H9 (cell line): Measurements from ENCODE around the gene PEPD. TPM values are rescaled to one million over a fixed set of nuclear protein-coding genes. Genes with fewer than 3 reads are reported as not detected.
A peak's percentile ranks its signal among the peaks of the same experiment; 100 is the strongest.

Experiments
- DNase-seq: peaks from one replicate; pipeline ENCODE4 v3.0.0-alpha.2; 2017
- H2AFZ ChIP-seq: one replicate; pipeline ENCODE4 v1.6.1; 2013; ENCODE audit warnings: mild to moderate bottlenecking, low read length, control low read depth, moderate library complexity
- H2AK5ac ChIP-seq: 2 replicates; pipeline ENCODE4 v1.6.1; 2013; ENCODE audit warnings: low read length, control low read depth, mixed read lengths; ENCODE audit not compliant: insufficient read length
- H2BK120ac ChIP-seq: one replicate; pipeline ENCODE4 v1.6.1; 2013; ENCODE audit warnings: low read depth, mild to moderate bottlenecking, low read length, control low read depth, inconsistent platforms; ENCODE audit not compliant: poor library complexity, severe bottlenecking
- H2BK12ac ChIP-seq: 2 replicates; pipeline ENCODE4 v1.6.1; 2013; ENCODE audit warnings: low read length, control low read depth, mixed read lengths, low read depth; ENCODE audit not compliant: insufficient read length
- H2BK15ac ChIP-seq: 2 replicates; pipeline ENCODE4 v1.6.1; 2013; ENCODE audit warnings: low read depth, low read length, control low read depth
- H2BK20ac ChIP-seq: one replicate; pipeline ENCODE4 v1.6.1; 2013; ENCODE audit warnings: low read depth, mild to moderate bottlenecking, low read length, control low read depth, inconsistent platforms; ENCODE audit not compliant: poor library complexity, severe bottlenecking
- H2BK5ac ChIP-seq: 2 replicates; pipeline ENCODE4 v1.6.1; 2013; ENCODE audit warnings: low read length, control low read depth, mixed read lengths; ENCODE audit not compliant: insufficient read length
- H3K14ac ChIP-seq: 2 replicates; pipeline ENCODE4 v1.6.1; 2013; ENCODE audit warnings: low read length, control low read depth; ENCODE audit not compliant: insufficient read depth
- H3K18ac ChIP-seq: 2 replicates; pipeline ENCODE4 v1.6.1; 2013; ENCODE audit warnings: low read depth, mild to moderate bottlenecking, mixed read lengths, low read length, control low read depth; ENCODE audit not compliant: insufficient read length
- H3K23ac ChIP-seq: 2 replicates; pipeline ENCODE4 v1.6.1; 2013; ENCODE audit warnings: low read length, control low read depth, mixed read lengths, low read depth; ENCODE audit not compliant: insufficient read length
- H3K23me2 ChIP-seq: 2 replicates; pipeline ENCODE4 v1.6.1; 2013; ENCODE audit warnings: low read depth, mild to moderate bottlenecking, mixed read lengths, low read length, control low read depth; ENCODE audit not compliant: insufficient read length, poor library complexity, severe bottlenecking
- H3K27ac ChIP-seq: 2 replicates; pipeline ENCODE4 v1.5.1; 2013; ENCODE audit warnings: low read length, control low read depth, mixed read lengths, low read depth; ENCODE audit not compliant: insufficient read length
- H3K27me3 ChIP-seq: 2 replicates; pipeline ENCODE4 v1.6.1; 2013; ENCODE audit warnings: low read length, control low read depth, inconsistent platforms; ENCODE audit not compliant: insufficient read depth
- H3K4ac ChIP-seq: 2 replicates; pipeline ENCODE4 v1.6.1; 2013; ENCODE audit warnings: low read depth, mild to moderate bottlenecking, control low read depth, inconsistent platforms, low read length, moderate library complexity
- H3K4me1 ChIP-seq: 2 replicates; pipeline ENCODE4 v1.6.1; 2013; ENCODE audit warnings: low read length, control low read depth, inconsistent platforms; ENCODE audit not compliant: insufficient read depth
- H3K4me2 ChIP-seq: 2 replicates; pipeline ENCODE4 v1.6.1; 2013; ENCODE audit warnings: low read length, control low read depth, mixed read lengths; ENCODE audit not compliant: insufficient read length, insufficient read depth
- H3K56ac ChIP-seq: 2 replicates; pipeline ENCODE4 v1.6.1; 2013; ENCODE audit warnings: low read depth, mild to moderate bottlenecking, mixed read lengths, low read length, control low read depth; ENCODE audit not compliant: insufficient read length
- H3K79me1 ChIP-seq: 2 replicates; pipeline ENCODE4 v1.6.1; 2013; ENCODE audit warnings: low read depth, mild to moderate bottlenecking, moderate library complexity, low read length, control low read depth, inconsistent platforms; ENCODE audit not compliant: insufficient read depth, poor library complexity, severe bottlenecking
- H3K79me2 ChIP-seq: 2 replicates; pipeline ENCODE4 v1.6.1; 2013; ENCODE audit warnings: low read length, control low read depth, inconsistent platforms; ENCODE audit not compliant: insufficient read depth
- H3K9ac ChIP-seq: 2 replicates; pipeline ENCODE4 v1.6.1; 2013; ENCODE audit warnings: low read length, control low read depth, mixed read lengths; ENCODE audit not compliant: insufficient read length; ENCODE audit errors: extremely low read depth
- H3K9me3 ChIP-seq: one replicate; pipeline ENCODE4 v1.6.1; 2013; ENCODE audit warnings: low read depth, low read length, inconsistent platforms; ENCODE audit not compliant: control insufficient read depth
- H3T11ph ChIP-seq: one replicate; pipeline ENCODE4 v1.6.1; 2013; ENCODE audit warnings: mild to moderate bottlenecking, low read length, control low read depth, inconsistent platforms
- H4K20me1 ChIP-seq: one replicate; pipeline ENCODE4 v1.6.1; 2013; ENCODE audit not compliant: control insufficient read depth, insufficient read length, insufficient read depth
- H4K5ac ChIP-seq: 2 replicates; pipeline ENCODE4 v1.6.1; 2013; ENCODE audit warnings: low read depth, mild to moderate bottlenecking, mixed read lengths, low read length, control low read depth; ENCODE audit not compliant: insufficient read length
- H4K8ac ChIP-seq: replicated peaks from 2 replicates; pipeline ENCODE4 v1.6.1; 2013; ENCODE audit warnings: low read length, control low read depth, mixed read lengths, low read depth; ENCODE audit not compliant: insufficient read length
- H4K91ac ChIP-seq: 2 replicates; pipeline ENCODE4 v1.6.1; 2013; ENCODE audit warnings: low read depth, mild to moderate bottlenecking, moderate library complexity, mixed read lengths, low read length, control low read depth; ENCODE audit not compliant: insufficient read length
- H3K27ac Mint-ChIP-seq, 3 experiments: 2 replicates in 2 of 3; 3 replicates in 1 of 3; pipeline ENCODE4 v1.8.0; 2020 to 2021; ENCODE audit warnings: mixed read lengths in 3 of 3, mild to moderate bottlenecking in 1 of 3, moderate library complexity in 1 of 3
- H3K27me3 Mint-ChIP-seq: 2 replicates; pipeline ENCODE4 v1.8.0; 2021; ENCODE audit warnings: low read depth, mild to moderate bottlenecking, moderate library complexity, mixed read lengths
- H3K36me3 Mint-ChIP-seq, 3 experiments: 2 replicates in 2 of 3; 3 replicates in 1 of 3; pipeline ENCODE4 v1.8.0; 2020 to 2021; ENCODE audit warnings: low read depth in 3 of 3, mixed read lengths in 3 of 3; ENCODE audit not compliant: insufficient read depth in 1 of 3
- H3K4me1 Mint-ChIP-seq, 2 experiments: 2 replicates each; pipeline ENCODE4 v1.8.0; 2020; ENCODE audit warnings: mixed read lengths in 2 of 2
- H3K4me3 Mint-ChIP-seq, 2 experiments: 2 replicates in 1 of 2; 3 replicates in 1 of 2; pipeline ENCODE4 v1.8.0; 2020 to 2021; ENCODE audit warnings: mild to moderate bottlenecking in 2 of 2, mixed read lengths in 2 of 2, moderate library complexity in 1 of 2
- H3K9me3 Mint-ChIP-seq, 2 experiments: 2 replicates in 1 of 2; 3 replicates in 1 of 2; pipeline ENCODE4 v1.8.0; 2020; ENCODE audit warnings: mild to moderate bottlenecking in 2 of 2, mixed read lengths in 2 of 2, moderate library complexity in 1 of 2
- CTCF ChIP-seq: fragments of 200-600 bp; sonication (generic); conservative IDR thresholded peaks from 3 replicates; pipeline ENCODE4 v1.8.0; 2021; ENCODE audit warnings: antibody characterized with exemption, mild to moderate bottlenecking
- WGBS: extraction: QIAGEN DNeasy Blood & Tissue Kit; methylation state at CpG from one replicate; pipeline ENCODE4 v1.1.7; 2013; ENCODE audit warnings: missing lambda C conversion rate, low lambda C conversion rate, mixed read lengths; ENCODE audit not compliant: insufficient read length; ENCODE audit errors: extremely low coverage; 5-methylcytosine and 5-hydroxymethylcytosine counted together
- total RNA-seq: library from RNA; stranded (reverse); gene quantifications from 2 replicates; pipeline ENCODE4 v1.2.1, GENCODE V29; 2021

The PEPD gene
- total RNA-seq, 1 experiment from 2014 or later = 52.8 TPM

DNA sequence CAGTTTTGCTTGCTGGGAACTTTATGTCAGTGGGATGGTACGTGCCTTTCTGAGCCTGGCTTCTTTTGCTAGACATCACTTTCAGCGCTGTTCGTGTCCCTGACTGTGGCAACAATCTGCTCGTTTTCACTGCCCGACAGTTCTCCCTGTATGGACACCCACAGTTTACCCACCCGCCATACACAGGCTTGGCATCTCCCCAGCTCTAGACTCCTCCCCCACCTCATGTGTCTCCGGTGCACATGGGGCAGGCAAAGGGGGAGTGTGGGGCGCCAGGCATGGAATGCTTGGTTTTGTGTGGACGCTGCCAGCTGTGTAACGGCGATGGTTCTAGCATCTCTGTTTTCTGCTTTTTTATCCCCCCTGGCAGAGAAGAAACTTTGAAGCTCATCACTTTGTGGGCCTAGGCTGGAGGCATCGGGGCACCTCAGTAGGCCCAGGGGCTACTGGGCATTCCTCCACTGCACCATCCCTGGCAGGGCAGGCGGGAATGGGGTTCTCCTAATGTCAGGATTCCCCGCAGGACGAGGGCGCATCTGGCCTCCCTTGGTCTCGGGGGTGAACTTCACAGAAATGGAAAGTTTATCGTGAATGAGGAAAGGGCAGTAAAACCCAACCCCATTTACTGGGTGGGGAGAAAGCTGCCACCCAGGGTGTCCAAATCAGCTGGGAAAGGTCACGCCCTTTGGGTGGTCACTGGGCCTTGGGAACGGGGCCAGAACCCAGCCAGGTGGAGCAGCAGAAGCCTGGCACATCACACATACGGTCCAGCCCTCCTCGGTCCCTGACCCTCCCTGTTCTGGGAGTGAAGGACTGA, 87.3 kb downstream of the PEPD start:
- no peak overlapping the region for H3K4ac ChIP-seq
- no peak overlapping the region for H3T11ph ChIP-seq
- H3K27me3 ChIP-seq = no peaks in the 10 kb centered on the region
- no peak overlapping the region for H2BK20ac ChIP-seq
- H2BK5ac ChIP-seq = no peak overlapping the region
- H3K9ac ChIP-seq = no peak overlapping the region
- no peak overlapping the region; a peak in 1 of 5 replicates for H3K4me3 Mint-ChIP-seq
- no peaks in the 10 kb centered on the region for H3K4me1 ChIP-seq
- H4K8ac ChIP-seq = no peak overlapping the region
- H3K79me1 ChIP-seq = no peaks in the 10 kb centered on the region
- no peak overlapping the region for H4K5ac ChIP-seq
- no peaks in the 10 kb centered on the region for H3K9me3 Mint-ChIP-seq
- H4K91ac ChIP-seq = no peak overlapping the region
- H3K4me2 ChIP-seq = no peak overlapping the region
- no peak overlapping the region for H3K27ac ChIP-seq
- peaks cover 9 to 10% of the 10 kb centered on the region in 2 experiments for H3K4me1 Mint-ChIP-seq
- no CpG with 5 or more reads among the region's 22 CpGs for WGBS
- H3K14ac ChIP-seq = no peak overlapping the region; the same call in 1 of the 2 replicates
- no peaks in the 10 kb centered on the region for H3K27me3 Mint-ChIP-seq
- H2BK15ac ChIP-seq = no peak overlapping the region
- H3K23ac ChIP-seq = no peak overlapping the region
- no peaks in the 10 kb centered on the region for H3K9me3 ChIP-seq
- TF ChIP-seq CTCF = no peak
- H2AK5ac ChIP-seq = no peak overlapping the region
- no peaks in the 10 kb centered on the region for H3K23me2 ChIP-seq
- no peak for DNase-seq
- peak overlapping the region in 1 of 3 experiments; percentile 32; a peak in 1 of 7 replicates for H3K27ac Mint-ChIP-seq
- no peaks in the 10 kb centered on the region for H3K79me2 ChIP-seq
- no peak overlapping the region for H2AFZ ChIP-seq
- no peak overlapping the region for H3K56ac ChIP-seq
- no peaks in the 10 kb centered on the region for H4K20me1 ChIP-seq
- H3K18ac ChIP-seq = no peak overlapping the region
- no peaks in the 10 kb centered on the region for H3K36me3 Mint-ChIP-seq
- H2BK12ac ChIP-seq = no peak overlapping the region
- no peak overlapping the region for H2BK120ac ChIP-seq
